ENCODE results near the gene LYRM2.
"Not testable (repeated sequence)": the region's sequence is repeated elsewhere in the genome, so short reads cannot be mapped to it uniquely, and the experiment has no call there.

The LYRM2 gene

DNA sequence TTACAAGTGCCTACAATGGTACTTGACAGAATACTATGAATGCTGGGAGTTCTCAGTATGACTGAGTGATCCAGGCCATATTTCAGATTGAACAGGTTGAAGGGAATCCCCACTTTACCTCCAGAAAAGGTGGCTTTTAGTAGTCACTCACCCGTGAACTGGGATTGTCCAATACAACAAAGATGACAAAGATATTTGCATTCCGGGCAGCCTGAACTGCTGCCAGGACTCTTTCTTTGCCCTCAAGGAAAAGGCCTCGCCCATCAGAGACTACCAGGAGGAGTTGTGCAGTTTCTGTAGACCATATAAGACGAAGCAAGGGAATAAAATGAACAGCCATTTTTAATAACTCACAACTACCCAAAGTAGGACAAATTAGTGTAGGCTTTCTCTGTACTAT is 6.3 kb upstream of the LYRM2 start:
- DNase-seq: no peak

DNA sequence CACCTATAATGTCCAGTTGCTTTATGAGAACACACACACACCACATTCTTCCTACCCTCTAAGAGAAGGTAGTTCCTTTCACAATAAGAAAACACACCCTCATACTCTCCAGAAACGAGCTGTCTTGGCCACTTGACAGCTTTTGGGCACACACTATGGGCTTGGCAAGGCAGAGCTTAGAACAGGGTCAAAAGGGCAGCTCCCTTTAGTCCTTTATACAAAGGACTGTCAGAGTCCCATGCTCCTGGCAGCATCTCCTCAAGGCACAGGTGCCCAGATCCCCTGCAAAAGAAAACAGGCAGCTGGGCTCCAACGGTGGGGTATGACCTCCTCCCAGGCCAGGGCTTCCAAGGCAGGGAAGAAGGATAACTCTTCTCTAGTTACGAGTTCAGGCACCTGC is 4.9 kb upstream of the LYRM2 start:
- DNase-seq: no peak

DNA sequence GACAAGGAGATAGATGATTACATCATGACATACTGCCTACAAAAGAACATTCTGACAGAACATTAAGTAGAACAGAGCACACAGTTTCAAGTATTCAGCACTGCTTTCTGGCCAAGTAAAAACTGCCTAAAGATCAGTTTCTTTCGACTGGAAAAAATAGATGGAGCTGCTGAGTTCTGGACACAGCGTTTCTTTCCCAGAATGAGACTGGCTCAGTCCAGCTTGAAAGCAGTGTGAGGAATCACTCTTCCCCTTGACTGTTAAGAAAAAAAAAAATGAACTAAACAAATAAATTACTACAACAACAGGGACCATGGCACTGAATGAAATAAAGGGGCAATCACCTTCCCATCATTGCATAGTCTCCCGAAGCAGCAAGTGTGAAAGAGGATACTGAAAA is 4.4 kb upstream of the LYRM2 start:
- DNase-seq: no peak

DNA sequence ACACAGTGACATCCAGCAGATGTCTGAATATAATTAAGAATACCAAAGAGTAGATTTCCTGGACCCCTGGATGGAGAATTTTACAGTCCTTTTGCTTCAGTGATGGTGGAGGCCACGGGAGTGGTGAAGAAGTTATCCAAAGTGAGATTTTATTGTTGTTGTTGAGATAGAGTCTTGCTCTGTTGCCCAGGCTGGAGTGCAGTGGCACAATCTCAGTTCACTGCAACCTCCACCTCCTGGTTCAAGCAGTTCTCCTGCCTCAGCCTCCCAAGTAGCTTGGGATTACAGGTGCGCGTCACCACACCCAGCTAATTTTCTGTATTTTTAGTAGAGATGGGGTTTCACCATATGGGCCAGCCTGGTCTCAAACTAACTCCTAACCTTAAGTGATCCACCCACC is 3.0 kb upstream of the LYRM2 start:
- DNase-seq: not testable (repeated sequence)

DNA sequence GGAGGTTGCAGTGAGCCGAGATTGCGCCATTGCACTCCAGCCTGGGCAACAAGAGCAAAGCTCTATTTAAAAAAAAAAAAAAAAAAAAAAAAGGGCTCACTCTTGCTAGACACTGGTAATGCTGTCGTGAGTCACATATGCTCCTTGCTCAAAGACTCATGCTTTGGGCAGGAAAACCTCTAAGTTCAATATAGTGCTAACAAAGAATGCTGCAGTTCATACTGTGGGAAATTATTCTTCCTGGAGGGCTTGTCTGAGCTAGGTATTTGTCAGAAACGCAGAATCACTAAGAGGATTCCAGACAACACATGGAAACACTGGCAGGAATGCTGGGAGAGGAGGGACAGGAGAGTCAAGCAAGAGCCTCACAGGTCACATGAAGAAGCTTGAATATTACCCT is 2.3 kb upstream of the LYRM2 start:
- no peak for DNase-seq

DNA sequence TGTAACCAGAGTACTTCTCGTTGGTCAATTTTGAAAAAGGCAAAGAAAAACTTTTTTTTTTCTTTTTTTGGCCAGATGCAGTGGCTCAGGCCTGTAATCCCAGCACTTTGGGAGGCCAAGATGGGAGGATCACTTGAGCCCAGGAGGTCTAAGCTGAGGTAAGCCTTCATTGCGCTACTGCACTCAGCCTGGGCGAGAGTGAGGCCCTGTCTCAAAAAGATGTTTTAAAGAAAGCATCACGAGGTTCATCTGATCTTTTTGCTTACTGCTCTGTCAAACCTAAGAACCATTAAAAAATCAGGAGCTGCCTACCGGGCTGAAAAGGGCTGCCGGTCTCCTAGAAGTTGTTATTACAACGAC is 607 bp downstream of the LYRM2 start:
- no peak for DNase-seq

DNA sequence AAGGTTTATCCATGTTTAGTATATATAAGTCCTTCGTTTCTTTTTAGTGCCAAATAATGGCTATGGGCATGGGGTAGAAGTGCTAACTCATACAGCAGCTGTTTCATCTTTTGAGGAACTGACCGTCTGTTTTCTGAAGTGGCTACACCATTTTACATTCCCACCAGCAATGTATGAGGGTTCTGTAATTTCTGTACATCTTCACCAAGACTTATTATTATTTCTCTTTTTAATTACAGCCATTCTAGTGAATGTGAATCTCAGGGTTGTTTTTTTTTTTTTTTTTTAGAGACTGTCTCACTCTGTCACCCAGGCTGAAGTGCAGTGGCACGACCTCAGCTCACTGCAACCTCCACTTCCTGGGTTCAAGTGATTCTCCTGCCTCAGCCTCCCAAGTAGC is 2.1 kb downstream of the LYRM2 start:
- DNase-seq: not testable (repeated sequence)

DNA sequence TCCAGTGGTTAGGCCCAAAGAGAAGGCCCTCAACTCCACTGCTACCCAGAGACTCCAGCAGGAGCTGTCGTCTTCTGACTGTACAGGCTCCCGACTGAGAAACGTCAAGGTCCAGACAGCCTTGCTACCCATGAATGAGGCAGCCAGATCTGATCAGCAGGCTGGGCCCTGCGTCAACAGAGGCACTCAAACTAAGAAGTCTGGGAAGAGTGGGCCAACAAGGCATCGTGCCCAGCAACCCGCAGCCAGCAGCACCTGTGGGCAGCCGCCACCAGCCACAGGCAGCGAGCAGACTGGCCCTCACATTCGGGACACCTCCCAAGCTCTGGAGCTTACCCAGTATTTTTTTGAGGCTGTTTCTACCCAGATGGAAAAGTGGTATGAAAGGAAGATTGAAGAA is 8.1 kb downstream of the LYRM2 start:
- no peak for DNase-seq

DNA sequence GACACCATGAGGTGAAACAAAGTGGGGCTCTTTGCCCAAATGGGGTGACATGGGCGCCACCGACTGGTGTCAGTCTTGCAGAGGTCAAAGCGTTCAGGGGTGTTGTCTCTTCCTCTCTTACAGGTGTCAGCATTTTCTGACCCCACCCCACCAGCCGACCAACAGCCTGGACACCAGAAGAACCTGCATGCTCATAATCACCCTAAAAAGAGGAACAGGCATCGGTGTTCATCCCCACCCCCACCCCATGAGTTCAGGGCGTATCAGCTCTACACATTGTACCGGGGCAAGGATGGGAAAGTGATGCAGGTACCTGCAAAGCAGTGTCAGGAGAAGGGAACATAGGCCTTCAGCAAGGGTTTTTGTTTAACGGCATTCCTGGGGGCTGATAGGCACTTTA is 14.8 kb downstream of the LYRM2 start:
- no peak for DNase-seq

DNA sequence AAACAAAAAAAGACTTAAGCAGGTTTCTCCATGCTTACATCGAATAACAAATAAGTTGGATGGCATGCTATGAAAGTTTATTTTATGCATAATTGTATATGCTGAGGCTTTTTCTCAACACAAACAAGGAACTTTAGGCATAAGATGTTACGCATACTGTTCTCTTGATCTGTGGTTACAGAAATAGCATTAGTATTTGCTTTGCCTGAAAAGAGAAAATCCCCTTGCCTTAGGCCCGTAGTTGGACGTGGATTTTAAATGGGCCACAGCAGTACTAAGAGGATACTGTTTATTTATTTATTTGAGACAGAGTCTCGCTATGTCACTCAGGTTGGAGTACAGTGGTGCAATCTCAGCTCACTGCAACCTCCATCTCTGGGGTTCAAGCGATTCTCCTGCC is 19.0 kb downstream of the LYRM2 start:
- DNase-seq: no peak

DNA sequence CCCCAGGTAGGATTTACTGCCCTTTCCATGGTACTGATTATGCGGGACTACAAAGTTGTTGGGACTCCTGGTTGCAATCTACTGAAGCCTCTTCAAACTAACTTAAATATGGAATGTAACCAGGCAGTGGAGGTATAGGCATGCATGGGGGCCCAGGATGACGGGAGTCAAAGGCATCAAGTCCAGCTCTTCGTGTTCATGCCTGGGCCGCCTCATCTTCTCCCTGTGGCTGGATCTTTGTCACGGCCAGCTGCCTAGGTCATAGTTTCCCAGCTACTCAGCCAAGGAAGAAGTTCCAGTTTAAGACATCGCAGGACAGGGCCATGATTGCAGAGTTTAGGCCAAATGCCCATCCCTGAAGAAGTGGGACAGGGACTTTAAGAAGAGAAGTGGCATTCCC is 20.5 kb downstream of the LYRM2 start:
- no peak for DNase-seq

DNA sequence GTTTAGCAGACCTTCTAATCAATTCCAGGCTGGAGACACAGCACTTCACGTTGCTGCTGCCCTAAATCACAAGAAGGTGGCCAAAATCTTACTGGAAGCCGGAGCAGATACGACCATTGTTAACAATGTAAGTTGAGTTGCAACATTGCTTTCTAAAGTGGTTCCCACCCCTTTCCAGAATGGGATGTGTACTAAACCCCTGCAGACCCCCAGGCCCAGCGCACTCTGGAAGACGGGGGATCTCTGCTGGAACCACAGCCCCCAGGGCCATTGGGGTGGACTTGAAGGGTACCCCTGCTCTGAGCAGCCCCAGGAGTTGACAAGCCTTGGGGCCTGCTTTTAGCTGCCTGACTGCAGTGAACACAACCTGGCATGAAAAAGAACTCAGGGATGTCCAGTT is 22.0 kb downstream of the LYRM2 start:
- no peak for DNase-seq

DNA sequence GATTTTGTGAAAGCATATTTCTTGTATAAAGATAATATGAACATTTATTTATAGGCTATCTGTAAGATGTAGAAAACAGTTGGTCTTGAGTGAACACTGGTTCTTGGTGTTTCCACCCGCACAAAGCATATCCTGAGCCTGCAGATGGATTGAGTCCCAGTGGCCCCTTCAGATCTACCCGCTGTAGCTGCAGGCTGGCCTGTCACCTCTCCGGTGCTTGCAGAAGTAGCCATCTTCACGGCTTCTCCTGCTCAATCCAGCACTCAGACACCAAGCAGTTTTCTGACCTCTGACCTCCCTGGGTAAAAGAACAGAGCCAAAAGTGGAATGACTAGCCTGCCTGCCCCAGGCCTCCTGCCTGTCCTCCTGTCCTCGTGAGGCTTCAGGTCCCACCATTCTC is 22.7 kb downstream of the LYRM2 start:
- DNase-seq: no peak

DNA sequence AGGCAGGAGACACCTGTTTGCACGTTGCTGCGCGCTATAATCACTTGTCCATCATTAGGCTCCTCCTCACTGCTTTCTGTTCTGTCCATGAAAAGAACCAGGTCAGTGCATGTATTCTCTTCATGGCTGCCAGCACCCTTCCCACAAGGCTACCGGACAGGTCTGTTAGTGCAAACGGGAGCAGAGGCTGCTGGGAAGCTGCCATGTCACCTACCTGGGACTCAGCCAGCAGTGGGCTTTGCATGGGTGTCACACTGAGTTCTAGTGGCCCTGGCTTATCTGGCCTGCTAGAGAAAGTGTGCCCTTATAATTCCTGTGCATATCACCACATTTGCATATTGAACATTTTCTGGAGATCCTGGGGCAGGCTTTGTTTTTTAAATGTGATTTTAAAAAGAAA is 24.8 kb downstream of the LYRM2 start:
- no peak for DNase-seq

DNA sequence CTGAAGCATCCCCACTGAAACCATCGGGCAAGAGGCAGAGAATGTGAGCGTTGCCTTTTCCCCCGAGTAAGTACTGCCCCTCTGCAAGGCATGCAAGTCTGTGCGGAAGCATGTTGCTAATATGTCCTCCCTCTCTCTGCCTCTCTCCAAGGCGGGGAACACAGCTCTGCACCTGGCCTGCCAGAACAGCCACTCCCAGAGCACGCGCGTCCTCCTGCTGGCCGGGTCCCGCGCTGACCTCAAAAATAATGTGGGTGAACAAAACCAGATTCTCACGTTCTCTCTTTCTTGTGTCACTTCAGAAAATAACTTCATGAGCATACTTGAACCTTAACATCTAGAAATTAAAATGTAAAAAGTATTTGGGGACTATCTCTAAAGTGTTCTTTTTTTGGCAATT is 26.4 kb downstream of the LYRM2 start:
- peak; percentile 8 for DNase-seq

DNA sequence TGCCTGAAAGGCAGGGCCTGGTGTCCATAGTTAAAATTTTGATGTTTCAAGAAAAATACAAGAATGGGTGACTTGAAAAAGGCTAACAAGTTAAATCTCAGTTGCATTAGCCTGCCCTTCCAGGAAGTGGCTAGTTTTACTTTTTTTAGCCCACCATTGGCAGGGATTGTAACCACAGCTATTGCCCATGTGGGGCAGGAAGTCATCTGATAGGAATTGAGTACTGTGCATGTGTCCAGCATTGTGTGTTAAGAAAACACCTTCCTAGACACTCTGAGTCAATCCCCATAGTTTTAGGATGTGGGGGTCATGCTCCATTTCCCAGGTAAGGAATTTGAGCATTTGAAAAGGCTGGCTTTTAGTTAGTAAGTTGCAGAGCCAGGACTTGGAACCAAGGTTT is 26.9 kb downstream of the LYRM2 start:
- peak; percentile 9 for DNase-seq

DNA sequence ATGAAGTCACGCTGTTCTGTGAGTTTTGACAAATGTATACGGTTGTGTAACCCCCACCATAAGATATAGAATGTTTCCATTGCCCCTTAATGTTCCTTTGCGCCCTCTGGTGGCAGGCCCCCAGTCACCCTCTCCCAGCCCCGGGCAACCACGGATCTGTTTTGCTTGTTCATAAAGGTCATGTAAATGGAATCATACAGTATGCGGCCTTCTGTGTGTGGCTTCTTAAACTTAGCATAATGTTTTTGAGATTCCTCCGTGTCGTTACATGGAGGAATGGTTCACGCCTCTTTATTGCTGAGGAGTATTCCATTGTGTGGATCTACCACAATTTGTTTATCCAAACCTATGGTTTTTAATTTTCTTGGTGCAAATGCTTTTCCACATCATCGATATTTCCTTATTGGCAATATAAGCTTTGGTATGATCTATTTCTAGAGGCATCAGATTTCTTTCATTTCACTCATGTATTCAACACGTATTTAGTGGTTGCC is 28.4 kb downstream of the LYRM2 start:
- DNase-seq: peak; percentile 65

DNA sequence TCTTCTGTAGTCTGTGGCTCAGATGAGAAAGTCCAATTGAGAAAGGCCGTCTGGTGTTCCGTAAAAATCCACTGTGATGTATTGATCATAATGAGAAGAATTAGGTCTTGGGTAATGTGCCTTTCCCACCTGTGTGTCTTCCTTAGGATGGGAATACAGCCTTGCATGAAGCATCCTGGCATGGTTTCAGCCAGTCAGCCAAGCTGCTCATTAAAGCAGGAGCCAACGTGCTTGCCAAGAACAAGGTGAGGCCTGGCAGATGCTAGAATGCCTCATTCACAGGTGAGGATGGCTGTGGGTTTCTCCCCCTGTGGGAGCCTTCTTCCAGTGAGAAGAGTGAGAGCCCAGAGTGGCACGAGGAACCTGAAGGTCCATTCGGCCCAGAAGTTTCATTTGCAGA is 32.7 kb downstream of the LYRM2 start:
- no peak for DNase-seq

DNA sequence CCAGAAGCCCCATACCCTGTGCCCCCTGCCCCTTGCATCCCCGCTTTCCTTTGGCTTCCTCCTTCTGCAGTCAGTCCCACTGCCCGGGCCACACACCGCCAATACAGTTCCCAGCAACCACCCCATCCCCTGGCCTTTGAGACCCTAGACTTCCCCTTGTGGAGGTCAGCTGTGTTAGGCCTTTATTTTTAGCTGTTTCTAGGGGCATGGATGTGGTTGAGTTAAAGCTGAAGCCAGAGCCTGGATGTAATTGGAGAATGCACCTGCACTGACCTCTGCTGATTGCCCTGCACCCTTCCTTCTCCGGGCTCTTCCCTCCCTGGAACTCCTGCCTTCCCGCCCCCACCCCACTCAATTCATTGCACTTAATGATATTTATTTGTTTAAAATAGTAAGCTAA is 33.9 kb downstream of the LYRM2 start:
- DNase-seq: no peak

DNA sequence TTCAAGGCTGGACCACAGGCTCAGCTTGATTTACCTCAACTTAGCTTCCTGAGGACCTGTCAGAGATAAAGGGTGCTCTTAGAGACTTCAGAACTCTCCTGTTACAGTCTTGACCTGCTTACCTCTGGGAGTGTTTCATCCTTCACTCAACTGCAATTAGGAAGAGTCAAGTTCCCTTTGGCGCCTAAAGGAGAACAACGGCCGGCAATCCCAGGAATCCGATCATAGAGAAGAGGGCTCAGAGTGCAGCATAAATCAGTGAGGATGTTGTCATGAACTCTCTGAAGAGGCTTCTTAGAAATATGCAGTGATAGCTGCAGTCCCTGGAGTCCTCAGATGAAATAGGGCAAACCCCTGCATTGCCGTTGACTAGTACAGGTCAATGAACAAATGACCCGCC is 36.4 kb downstream of the LYRM2 start:
- no peak for DNase-seq

DNA sequence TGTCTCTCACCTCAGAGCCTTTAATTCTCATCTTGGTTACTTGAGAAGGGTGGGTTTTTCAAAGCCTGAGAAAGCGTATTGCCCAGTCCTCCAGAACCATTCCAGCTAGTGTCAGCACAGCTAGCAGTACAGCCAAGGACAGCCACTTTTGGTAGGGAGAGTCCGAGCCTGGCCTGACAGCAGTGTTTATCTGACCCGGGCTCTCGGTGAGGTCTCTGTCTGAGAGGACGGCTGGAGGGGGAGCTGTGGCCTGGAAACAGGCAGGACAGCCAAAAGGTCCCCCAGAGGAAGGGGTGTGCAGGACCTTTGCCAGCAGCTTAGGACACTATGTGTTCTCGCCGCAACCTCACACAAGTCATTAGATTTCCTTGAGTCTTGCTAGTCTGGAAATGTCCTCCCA is 38.8 kb downstream of the LYRM2 start:
- no peak for DNase-seq

DNA sequence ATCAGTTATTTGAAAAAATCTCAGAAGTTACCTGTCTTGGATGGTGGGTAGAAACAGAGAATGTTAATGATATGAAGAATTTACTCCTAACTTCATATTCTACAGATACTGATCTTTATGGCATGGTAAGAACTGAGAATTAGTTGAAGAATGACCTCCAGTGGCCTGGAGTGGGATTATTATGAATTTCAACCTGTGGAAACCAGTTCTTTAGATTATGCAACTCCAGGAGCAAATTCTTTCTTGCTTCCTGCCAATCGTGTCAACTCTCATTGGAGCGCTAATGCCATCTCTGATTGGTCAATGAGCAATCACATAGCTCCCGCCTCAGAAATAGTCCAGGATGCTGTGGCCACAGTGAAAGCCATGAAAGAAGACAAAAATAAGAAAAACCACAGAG is 40.6 kb downstream of the LYRM2 start:
- DNase-seq: peak; percentile 10

DNA sequence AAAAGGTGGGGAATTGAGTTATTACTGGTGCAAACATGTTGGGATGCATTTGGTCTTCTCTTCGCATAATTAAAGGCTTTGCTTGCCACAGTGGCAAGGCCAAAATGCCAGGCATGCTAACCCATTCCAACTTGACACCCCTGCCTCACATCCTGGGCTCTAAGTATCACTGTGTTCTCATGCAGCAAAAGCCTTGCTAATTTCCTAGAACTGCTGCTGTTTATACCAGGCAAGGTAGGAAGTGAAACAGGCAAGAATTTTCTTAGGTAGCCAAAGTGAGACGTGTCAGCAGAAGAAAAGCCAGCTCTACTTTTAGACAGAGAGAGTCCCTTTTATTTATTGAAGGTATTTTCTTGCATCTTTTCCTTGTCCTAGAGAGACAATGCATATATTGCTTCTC is 41.2 kb downstream of the LYRM2 start:
- DNase-seq: peak; percentile 27

DNA sequence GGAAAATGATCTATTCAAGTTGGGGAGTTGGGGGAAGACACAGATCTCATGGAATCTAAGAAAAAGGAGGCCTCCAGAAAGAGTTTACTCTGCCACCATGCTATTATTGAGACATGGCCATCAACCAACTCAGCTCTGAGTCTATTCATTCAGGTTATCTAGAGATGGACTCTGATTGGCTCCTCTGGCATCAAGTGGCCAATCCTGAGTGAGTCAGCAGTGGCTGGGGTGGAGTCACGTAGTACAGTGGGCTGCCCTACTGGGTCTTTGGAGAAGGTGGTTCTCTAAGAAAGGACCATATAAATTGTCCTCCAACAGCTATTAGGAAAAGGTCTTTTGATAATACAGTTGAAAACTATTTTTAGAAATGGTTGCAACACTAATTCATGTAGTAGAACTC is 42.1 kb downstream of the LYRM2 start:
- no peak for DNase-seq

DNA sequence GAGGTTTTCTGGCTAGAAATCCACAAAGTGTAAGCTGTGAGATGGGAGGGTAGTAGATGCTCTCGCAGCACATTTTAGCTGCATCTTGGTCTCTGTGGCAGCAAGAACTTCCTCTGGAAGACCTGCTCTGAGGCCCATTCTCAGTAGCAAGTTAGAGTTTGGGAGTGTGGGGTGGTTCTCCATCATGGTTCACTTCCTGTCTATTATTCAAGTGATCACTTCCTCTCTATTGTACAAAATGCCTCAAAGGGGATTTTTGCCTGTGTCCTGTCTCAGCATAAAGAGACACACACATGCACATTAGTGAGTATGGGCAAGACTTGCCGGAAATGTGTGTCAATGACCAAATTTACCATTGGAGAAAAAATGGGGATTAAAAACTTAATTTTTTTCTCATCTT is 42.5 kb downstream of the LYRM2 start:
- no peak for DNase-seq

DNA sequence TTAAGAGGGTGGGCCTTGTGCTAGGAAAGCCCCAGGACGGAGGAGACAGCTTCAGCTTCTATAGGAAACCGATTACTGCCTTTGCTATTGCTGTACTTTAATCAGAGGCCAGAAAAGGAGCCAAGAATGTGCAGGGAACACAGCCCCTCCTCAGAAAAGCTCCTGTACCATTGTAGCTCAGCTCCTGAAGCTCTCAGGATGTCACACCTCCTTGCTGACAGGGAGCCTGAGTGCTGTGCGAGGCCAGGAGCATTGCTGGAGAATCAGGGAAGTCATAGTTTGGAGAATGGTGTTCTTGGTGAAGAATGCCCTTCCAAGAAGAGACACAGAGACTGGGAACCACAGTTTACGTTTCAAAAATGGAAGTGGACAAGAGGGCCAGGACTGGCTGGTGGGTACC is 46.8 kb downstream of the LYRM2 start:
- DNase-seq: no peak
